Gastroesophageal sphincter (tissue), 4 donors: Measurements from ENCODE around the gene CMIP. TPM values are rescaled to one million over a fixed set of nuclear protein-coding genes. Genes with fewer than 3 reads are reported as not detected.

ENCODE experiments used
- ATAC-seq: fragments of 150-250 bp; one replicate; pipeline ENCODE4 v1.9.1; 2016; ENCODE audit warnings: mild to moderate bottlenecking, moderate library complexity
- H3K27ac ChIP-seq, 4 donors: fragments of 200-600 bp; sonication (generic) in 3 of 4; 1 replicate in 3 of 4; 2 replicates in 1 of 4; pipeline ENCODE4 v1.5.1; 2016 to 2019
- H3K27me3 ChIP-seq: fragments of 200-600 bp; sonication (generic); one replicate; pipeline ENCODE4 v1.5.1; 2019
- H3K36me3 ChIP-seq, 2 donors: fragments of 200-600 bp; sonication (generic); one replicate each; pipeline ENCODE4 v1.5.1; 2019; ENCODE audit warnings: control low read depth in 1 of 2
- H3K4me1 ChIP-seq, 3 donors: fragments of 200-600 bp; sonication (generic); 1 replicate in 2 of 3; 2 replicates in 1 of 3; pipeline ENCODE4 v1.5.1; 2016 to 2019; ENCODE audit warnings: control low read depth in 2 of 3
- H3K4me3 ChIP-seq, 2 donors: fragments of 200-600 bp; sonication (generic); one replicate each; pipeline ENCODE4 v1.5.1; 2019; ENCODE audit warnings: mild to moderate bottlenecking in 1 of 2, moderate library complexity in 1 of 2
- H3K9me3 ChIP-seq, 3 donors: fragments of 200-600 bp; sonication (generic); one replicate each; pipeline ENCODE4 v1.5.1; 2017 to 2019; ENCODE audit warnings: control low read depth in 2 of 3
- EP300 ChIP-seq: sonication (generic); formaldehyde crosslinking; IDR thresholded peaks from one replicate; pipeline ENCODE4 v1.6.1; 2017; ENCODE audit warnings: antibody characterized with exemption, mild to moderate bottlenecking
- POLR2A ChIP-seq, 2 donors: fragments of 450-650 bp; IDR thresholded peaks; one replicate each; pipeline ENCODE4 v1.6.1; 2017; ENCODE audit warnings: antibody characterized with exemption in 2 of 2, mild to moderate bottlenecking in 2 of 2, moderate library complexity in 1 of 2
- POLR2AphosphoS5 ChIP-seq: sonication (generic); formaldehyde crosslinking; IDR thresholded peaks from one replicate; pipeline ENCODE4 v1.6.1; 2017; ENCODE audit warnings: antibody characterized with exemption
- WGBS, 2 donors: methylation state at CpG; one replicate each; pipeline ENCODE4 v1.1.5; 2018; ENCODE audit warnings: low coverage in 1 of 2; 5-methylcytosine and 5-hydroxymethylcytosine counted together
- total RNA-seq, 4 donors: library from RNA; depleted of rRNA; stranded (reverse); fragments of >200 nt; gene quantifications; one replicate each; pipeline ENCODE4 v1.1.0, GENCODE V29; 2016
- TF ChIP-seq, protein P1 (sequence below), 4 experiments: fragments of 200-600 bp in 2 of 4; fragments of 450-650 bp in 2 of 4; sonication (generic) in 1 of 4; IDR thresholded peaks; one replicate each; pipeline ENCODE4 v1.5.1; 2017 to 2019; ENCODE audit warnings: antibody characterized with exemption in 4 of 4, mild to moderate bottlenecking in 2 of 4, moderate library complexity in 2 of 4

The CMIP gene
- total RNA-seq, 4 donors from 2014 or later: 13.4 to 24.0 (median 19.2) TPM

- Histone ChIP-seq H3K4me1 (peaks cover 0 to 36% (median 2%) of the 10 kb centered on the region in 3 donors), H3K27ac (no peak overlapping the region), H3K4me3 (no peak overlapping the region), H3K36me3 (peaks cover 0 to 30% of the 10 kb centered on the region in 2 donors), H3K9me3 (no peaks in the 10 kb centered on the region), H3K27me3 (no peaks in the 10 kb centered on the region)
- TF ChIP-seq POLR2AphosphoS5 (no peak), EP300 (no peak), POLR2A (IDR thresholded peaks at IDR 0.05) (no peak)
- WGBS, 2 donors: no CpG with 5 or more reads among the region's 7 CpGs
- ATAC-seq: no peak
These were observed 268.1 kb downstream of the CMIP start for GRCh38 chr16:81712681-81713080.

DNA sequence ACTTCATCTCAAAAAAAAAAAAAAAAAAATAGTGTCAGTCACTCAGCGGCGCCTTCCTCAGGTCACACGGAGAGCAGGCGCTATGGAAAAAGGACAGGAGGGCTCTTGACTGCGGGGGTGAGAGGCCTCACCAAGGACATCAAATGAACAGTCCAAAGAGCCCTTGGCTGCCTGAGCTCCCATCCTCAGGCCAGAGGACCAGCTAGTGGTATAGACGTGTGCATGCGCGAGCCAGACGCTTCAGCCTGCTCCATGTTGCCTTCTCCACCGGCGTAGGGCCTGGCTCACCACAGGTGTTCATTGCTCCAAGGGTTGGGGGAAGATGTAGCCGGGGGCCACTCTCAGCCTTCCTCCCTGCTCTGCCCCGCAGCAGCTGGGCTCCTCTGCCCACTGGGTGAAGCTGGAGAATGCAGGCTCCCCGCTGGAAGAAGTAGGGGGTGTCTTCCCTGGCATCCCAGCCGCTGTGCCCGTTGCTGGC is 268.7 kb downstream of the CMIP start:
- Histone ChIP-seq H3K4me3 (no peak overlapping the region), H3K4me1 (peaks cover 0 to 29% (median 2%) of the 10 kb centered on the region in 3 donors), H3K27ac (no peak overlapping the region), H3K36me3 (peaks cover 0 to 24% of the 10 kb centered on the region in 2 donors), H3K9me3 (no peaks in the 10 kb centered on the region), H3K27me3 (no peaks in the 10 kb centered on the region)
- no peak for ATAC-seq
- TF ChIP-seq EP300 (no peak), POLR2AphosphoS5 (no peak), POLR2A (IDR thresholded peaks at IDR 0.05) (no peak)
- TF ChIP-seq, protein P1, sequence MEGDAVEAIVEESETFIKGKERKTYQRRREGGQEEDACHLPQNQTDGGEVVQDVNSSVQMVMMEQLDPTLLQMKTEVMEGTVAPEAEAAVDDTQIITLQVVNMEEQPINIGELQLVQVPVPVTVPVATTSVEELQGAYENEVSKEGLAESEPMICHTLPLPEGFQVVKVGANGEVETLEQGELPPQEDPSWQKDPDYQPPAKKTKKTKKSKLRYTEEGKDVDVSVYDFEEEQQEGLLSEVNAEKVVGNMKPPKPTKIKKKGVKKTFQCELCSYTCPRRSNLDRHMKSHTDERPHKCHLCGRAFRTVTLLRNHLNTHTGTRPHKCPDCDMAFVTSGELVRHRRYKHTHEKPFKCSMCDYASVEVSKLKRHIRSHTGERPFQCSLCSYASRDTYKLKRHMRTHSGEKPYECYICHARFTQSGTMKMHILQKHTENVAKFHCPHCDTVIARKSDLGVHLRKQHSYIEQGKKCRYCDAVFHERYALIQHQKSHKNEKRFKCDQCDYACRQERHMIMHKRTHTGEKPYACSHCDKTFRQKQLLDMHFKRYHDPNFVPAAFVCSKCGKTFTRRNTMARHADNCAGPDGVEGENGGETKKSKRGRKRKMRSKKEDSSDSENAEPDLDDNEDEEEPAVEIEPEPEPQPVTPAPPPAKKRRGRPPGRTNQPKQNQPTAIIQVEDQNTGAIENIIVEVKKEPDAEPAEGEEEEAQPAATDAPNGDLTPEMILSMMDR (IDR thresholded peaks at IDR 0.05): no peak
- 82% methylated on average over 3 of the region's 16 CpGs; no CpG with 5 or more reads in 1 of the 2 donors for WGBS, 2 donors

GRCh38 chr16:81713796-81714195 is 269.2 kb downstream of the CMIP start:
- Histone ChIP-seq H3K27ac (no peak overlapping the region), H3K27me3 (no peaks in the 10 kb centered on the region), H3K9me3 (no peaks in the 10 kb centered on the region), H3K4me3 (no peak overlapping the region), H3K36me3 (peaks cover 0 to 19% of the 10 kb centered on the region in 2 donors), H3K4me1 (peaks cover 0 to 25% (median 2%) of the 10 kb centered on the region in 3 donors)
- no peak for ATAC-seq
- no peak for TF ChIP-seq POLR2AphosphoS5
- TF ChIP-seq, protein P1 (IDR thresholded peaks at IDR 0.05): no peak
- no peak for TF ChIP-seq POLR2A (IDR thresholded peaks at IDR 0.05)
- TF ChIP-seq EP300: no peak
- 91% methylated on average over 6 to 8 of the region's 11 CpGs for WGBS, 2 donors

DNA sequence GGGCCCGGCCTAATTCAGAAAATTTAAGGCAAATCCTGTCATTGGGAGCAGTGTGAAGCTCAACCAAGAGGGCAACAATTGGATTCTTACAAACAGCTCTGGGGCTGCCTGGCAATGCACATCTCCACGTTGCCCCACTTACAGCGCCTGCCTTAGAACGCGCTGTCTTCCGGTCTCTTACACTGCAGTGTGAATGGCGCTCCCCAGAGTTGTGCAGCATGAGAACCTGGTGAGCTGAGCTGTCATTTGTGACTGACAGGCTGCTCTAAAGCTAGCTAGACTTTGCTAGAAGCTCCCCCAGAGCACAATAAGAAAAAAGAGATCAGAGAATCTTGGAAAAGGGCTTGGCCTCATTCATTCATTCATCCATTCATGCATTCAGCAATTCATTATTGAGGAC is 270.0 kb downstream of the CMIP start:
- peaks cover 0 to 11% of the 10 kb centered on the region in 2 donors for H3K36me3 ChIP-seq
- H3K27me3 ChIP-seq: no peaks in the 10 kb centered on the region
- no peak for ATAC-seq
- WGBS, 2 donors: no CpG with 5 or more reads among the region's 7 CpGs
- no peak overlapping the region for H3K27ac ChIP-seq
- no peak for TF ChIP-seq POLR2AphosphoS5
- TF ChIP-seq EP300: no peak
- TF ChIP-seq, protein P1 (IDR thresholded peaks at IDR 0.05): no peak
- no peak for TF ChIP-seq POLR2A (IDR thresholded peaks at IDR 0.05)
- H3K9me3 ChIP-seq: no peaks in the 10 kb centered on the region
- H3K4me3 ChIP-seq: no peak overlapping the region
- peaks cover 0 to 25% (median 2%) of the 10 kb centered on the region in 3 donors for H3K4me1 ChIP-seq

DNA sequence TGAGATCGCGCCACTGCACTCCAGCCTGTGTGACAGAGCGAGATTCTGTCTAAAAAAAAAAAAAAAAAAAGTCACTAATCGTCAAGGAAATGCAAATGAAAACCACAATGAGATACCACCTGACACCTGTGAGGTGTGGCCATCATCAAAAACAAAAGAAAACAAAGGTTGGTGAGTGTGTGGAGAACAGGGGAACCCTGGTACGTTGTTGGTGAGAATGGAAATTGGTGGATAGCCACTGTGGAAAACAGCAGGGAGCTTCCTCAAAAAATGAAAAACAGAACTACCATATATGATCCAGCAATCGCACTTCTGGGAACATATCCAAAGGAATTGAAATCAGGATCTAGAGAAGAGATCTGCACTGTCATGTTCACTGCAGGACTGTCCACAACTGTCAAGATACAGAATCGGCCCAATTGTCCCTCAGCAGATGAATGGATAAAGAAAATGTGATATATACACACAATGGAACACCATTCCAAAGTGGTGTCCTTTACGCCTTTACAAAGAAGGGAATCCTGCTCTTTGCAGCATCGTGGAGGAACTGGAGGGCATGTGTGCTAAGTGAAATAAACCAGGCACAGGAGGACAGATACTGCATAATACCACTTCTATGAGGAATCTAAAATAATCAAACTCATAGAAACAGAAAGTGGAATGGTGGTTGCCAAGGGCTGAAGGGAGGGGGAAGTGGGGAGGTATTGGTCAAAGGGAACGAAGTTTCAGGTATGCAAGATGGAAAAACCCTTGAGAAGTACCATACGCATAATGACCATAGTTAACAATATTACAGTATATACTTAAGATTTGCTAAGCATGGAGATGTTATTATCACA is 271.0 kb downstream of the CMIP start:
- Histone ChIP-seq H3K4me3 (no peak overlapping the region), H3K36me3 (peaks cover 0 to 1% of the 10 kb centered on the region in 2 donors), H3K27me3 (no peaks in the 10 kb centered on the region), H3K9me3 (no peaks in the 10 kb centered on the region), H3K27ac (no peak overlapping the region), H3K4me1 (peaks cover 0 to 28% (median 4%) of the 10 kb centered on the region in 3 donors)
- no peak for TF ChIP-seq POLR2AphosphoS5
- TF ChIP-seq POLR2A (IDR thresholded peaks at IDR 0.05): no peak
- TF ChIP-seq, protein P1 (IDR thresholded peaks at IDR 0.05): no peak
- no peak for TF ChIP-seq EP300
- WGBS, 2 donors: 28 to 54% methylated on average over 8 to 11 of the region's 11 CpGs
- no peak for ATAC-seq
